GM18909 (cell line): Measurements from ENCODE around the gene OR7A10.

Source experiments
- ATAC-seq: cut with Tn5 transposase; IDR thresholded peaks from one replicate; pipeline ENCODE4 v1.9.1; 2021; ENCODE audit warnings: mild to moderate bottlenecking; ENCODE audit not compliant: unreplicated experiment, poor library complexity

The OR7A10 gene

DNA sequence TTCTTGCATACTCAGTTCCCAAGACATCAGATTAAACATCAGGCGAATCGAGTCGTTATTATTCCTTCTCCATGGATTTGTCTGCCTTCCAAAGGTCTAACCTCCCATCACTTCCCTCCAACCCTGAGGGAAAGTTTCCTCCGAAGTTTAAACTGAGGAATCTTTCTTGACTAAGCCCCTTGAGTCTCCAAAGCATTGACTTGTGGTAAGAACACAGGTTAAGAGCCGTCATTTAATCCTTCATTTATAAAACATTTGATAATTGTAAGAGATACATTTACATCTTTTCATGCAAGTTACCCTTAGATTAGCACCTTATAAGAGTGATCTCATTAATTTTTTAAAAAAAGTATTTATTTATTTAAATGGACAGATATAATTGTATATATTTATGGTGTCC lies at the start of gene OR7A10:
Gene OR7A10, minus strand, starts transcription at position 101 of the 400 bp plus-strand sequence. CDS start 7,045 bp downstream, outside the sequence.
- no peak for ATAC-seq

DNA sequence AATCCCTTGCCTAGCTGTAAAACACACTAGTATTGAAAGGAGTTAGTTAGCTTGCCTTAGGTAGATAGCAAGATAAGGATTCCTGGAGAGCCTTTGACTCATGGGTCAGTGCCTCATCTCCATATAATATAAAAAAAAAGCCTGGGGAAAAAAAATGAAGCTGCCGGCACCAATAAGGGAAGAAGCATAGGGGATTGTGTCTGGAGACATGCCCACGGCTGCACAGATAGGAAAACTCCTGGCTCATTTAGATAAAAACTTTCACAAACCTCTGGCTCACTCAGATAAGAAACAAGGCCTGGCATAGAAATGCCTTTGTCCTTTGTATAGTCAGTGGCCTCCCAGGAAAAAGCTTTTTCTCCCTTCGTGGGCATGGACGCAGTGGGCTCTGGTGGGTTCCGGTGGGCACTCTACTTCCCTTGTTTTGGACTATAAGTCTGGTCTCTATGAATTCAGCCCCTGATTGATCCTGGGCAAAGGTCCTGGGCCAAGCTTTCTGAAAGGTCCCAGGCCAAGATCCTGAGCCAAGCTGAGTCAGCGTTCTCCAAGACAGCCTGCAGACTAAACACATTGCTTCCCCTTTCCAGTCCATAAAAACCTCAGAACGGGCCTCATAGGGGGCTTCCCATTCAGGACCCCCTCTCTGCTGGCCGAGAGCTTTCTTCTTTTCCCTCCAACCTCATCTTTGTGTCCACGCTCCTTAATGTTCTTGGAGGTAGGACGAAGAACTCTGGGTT lies 42.1 kb upstream of the OR7A10 start:
- ATAC-seq: no peak

- no peak for ATAC-seq
These were observed 41.4 kb upstream of the OR7A10 start for GRCh38 chr19:14889994-14890642.

GRCh38 chr19:14886032-14886431 lies 37.3 kb upstream of the OR7A10 start, which contains the start of gene OR7A17:
OR7A17 (minus strand) TSS chr19:14886132; CDS start chr19:14881355, 4,777 bp downstream.
- no peak for ATAC-seq

DNA sequence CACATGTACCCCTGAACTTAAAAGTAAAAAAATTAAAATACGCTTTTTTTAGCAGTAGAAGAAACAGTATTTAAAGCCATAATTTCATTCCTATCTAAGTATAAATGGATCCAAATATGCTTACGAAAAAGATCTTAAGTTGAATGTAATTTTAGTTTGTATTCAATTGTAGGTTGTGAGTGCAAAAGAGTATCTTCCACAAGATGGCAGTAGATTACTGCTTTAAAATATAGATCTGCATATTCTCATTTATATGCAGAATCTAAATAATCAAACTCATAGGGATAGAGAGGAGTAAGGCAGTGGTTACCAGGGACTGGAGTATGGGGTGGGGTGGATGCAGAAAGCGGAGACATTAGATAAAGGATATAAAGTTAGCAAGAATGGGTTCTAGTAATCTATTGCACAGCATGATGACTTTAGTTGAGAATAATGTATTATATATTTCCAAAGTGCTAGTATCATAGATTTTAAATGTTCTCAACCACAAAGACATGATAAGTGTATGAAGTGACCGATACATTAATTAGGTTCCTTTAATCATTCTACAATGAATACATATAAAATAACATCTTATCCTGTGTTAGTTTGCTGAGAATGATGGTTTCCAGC lies 23.0 kb upstream of the OR7A10 start:
- no peak for ATAC-seq

- no peak for ATAC-seq
These were observed 19.8 kb upstream of the OR7A10 start for GRCh38 chr19:14868497-14868896.

- ATAC-seq: no peak
These were observed 5.1 kb downstream of the OR7A10 start for GRCh38 chr19:14843578-14843977.

DNA sequence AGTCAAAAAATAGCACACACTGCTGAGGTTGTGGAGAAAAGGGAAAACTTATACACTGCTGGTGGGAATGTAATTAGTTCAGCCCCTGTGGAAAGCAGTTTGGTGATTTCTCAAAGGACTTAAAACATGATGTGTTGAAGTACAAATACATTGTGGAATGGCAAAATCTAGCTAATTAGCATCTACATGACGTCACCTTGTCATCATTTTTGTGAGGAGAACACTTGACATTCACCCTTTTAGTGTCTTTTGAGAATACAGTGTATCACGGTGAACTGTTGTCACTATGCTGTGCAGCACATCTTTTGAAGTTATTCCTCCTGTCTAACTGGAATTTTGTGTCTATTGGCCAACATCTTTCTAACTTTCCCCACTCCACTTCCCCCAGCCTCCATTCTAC lies 5.6 kb downstream of the OR7A10 start:
- no peak for ATAC-seq

DNA sequence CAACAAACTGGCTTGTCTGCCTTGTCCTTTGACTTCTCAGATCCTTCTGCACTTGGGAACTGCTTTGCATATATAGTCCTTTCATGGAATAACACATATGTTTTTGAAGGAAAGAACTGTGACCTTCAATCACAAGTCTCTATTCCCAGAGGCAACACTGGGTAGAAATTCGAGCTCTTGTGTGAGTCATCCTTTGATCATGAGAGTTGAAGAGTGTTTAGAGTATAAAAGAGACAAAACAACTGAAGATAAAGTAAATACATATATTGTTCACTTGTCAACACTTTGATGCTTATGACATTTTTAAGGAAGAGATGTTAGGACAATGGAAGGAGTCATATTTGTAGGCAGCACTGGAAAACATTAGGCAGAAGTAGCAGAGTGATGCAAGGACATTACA lies 8.5 kb downstream of the OR7A10 start:
- ATAC-seq: no peak

- no peak for ATAC-seq
These were observed 11.3 kb downstream of the OR7A10 start for GRCh38 chr19:14837391-14837790.

DNA sequence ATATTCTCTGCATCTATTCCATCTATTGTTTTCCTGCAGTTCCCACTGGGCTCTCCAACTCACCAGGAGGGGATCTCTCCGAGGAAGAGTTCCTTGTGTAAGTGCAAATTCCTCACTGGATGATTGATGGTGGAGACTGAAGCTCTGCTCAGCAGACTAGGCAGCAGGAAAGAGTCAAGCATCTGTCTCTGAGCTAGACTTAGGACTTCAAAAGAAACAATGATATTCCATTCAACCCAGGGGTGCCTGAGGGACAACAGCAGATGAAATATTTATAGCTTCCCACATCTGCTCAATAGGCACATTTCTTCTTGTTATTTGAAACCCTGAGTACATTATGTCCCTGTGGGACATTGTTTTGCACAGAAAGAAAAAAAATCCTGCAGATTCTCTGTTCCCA lies 13.7 kb downstream of the OR7A10 start, which contains the start of the genes OR7A5 and OR7C1:
Gene OR7A5, minus strand, starts transcription at position 175 of the 400 bp plus-strand sequence. CDS start 6,944 bp downstream, outside the sequence.
Gene OR7C1, minus strand, starts transcription at position 175 of the 400 bp plus-strand sequence. CDS start 35,049 bp downstream, outside the sequence.
- no peak for ATAC-seq

DNA sequence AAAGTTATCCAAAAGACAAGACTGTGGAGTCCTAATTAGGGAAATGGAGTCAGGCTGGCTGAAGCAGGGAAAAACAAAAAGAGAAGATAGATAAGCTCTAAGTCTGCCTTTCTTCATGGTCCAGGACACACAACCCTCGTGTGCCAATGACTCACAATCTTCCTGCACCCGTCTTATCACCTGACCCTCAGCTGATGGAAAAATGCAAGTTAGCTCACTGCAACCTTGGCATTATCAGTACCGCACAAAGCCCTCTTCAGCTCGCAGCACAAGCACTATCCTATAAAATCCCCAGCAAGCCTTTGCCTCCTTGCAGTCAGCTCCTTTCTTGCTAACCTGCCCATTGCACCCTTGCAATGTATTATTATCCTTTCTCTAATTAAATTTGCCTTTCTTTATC lies 18.0 kb downstream of the OR7A10 start:
- no peak for ATAC-seq

GRCh38 chr19:14826006-14826405 lies 22.7 kb downstream of the OR7A10 start:
- ATAC-seq: no peak

DNA sequence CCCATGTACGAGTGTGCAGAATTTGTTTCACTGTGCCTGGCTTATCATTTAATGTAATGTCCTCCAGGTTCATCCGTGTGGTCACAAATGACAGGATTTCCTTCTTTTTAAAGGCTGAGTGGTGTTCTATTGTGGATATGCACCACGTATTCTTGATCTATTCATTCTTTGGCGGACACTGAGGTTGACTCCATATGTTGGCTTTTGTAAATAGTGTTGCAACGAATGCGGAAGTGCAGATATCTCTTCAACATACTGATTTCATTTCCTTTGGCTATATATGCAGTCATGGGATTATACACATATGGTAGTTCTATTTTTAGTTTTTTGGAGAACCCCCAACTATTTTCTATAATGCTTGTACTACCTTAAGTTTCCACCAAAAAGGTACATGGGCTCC lies 26.8 kb downstream of the OR7A10 start:
- no peak for ATAC-seq

GRCh38 chr19:14818588-14818987 lies 30.1 kb downstream of the OR7A10 start:
- no peak for ATAC-seq

DNA sequence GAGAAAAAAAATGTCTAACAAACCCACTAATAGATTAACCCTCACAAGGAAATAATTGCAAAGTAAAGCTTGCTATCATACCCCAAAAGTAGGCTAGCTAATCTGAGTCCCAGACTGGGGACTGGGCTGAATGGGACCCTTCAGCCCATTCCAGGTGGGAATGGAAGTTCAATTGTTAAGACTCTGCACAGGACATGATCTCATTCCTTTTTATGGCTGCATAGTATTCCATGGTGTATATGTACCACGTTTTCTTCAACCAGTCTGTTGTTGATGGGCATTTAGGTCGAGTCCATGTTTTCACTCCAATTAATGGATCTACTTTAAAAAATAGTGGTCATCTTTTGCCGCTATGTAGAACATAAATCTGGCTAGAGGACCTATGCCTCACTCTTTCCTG lies 31.7 kb downstream of the OR7A10 start:
- no peak for ATAC-seq

DNA sequence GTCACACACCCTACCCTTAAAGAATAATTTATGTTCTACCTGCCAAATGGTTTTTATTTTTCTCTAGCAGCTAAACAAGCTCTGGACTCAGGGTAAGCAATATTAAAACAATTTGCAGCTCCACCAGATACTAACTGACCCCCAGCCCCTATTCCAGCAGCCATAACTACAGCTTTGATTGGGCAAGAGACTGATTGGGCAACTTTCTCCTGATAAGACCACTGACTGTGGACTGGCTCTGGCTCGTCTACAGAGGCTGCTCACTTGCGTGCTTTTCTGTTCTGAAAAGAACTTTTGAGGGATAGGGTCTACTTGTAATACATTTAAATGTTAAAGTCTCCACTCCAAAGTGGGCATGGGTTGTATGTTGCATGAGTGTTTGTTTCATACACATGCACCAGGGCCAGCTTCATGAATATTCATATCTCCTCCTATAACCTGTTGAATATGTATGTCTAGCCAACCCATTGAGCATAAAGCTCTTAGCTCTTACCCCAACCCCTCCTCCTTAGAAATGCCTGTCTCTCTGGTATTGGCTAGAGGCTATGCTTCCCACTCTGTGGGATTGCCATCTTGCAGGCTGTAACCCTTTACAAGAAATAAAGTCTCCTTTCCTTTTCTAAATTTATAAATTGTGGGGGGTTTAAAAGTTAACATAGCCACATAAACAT lies 33.6 kb downstream of the OR7A10 start:
- no peak for ATAC-seq

GRCh38 chr19:14809272-14810057 lies 39.3 kb downstream of the OR7A10 start:
- ATAC-seq: no peak

GRCh38 chr19:14804765-14805164 lies 44.0 kb downstream of the OR7A10 start:
- no peak for ATAC-seq

- no peak for ATAC-seq
These were observed 50.0 kb downstream of the OR7A10 start for GRCh38 chr19:14798760-14799159.
